ENCODE measurements around the gene RNF166. TPM values are rescaled to one million over a fixed set of nuclear protein-coding genes. Genes with fewer than 3 reads are reported as not detected.

RNF166 gene
- total RNA-seq, 6 experiments from 2014 or later: 10.3 to 18.3 (median 13.2) TPM

GRCh38 chr16:88678224-88678979 is 27.8 kb downstream of the RNF166 start:
- no peak overlapping the region for H3K27ac Mint-ChIP-seq
- no peaks in the 10 kb centered on the region for H3K9me3 Mint-ChIP-seq
- H3K27me3 Mint-ChIP-seq (ENCODE audit: insufficient read depth): peaks cover 9% of the 10 kb centered on the region; the same call in 1 of the 2 replicates
- DNase-seq: no peak
- TF ChIP-seq, protein P1, sequence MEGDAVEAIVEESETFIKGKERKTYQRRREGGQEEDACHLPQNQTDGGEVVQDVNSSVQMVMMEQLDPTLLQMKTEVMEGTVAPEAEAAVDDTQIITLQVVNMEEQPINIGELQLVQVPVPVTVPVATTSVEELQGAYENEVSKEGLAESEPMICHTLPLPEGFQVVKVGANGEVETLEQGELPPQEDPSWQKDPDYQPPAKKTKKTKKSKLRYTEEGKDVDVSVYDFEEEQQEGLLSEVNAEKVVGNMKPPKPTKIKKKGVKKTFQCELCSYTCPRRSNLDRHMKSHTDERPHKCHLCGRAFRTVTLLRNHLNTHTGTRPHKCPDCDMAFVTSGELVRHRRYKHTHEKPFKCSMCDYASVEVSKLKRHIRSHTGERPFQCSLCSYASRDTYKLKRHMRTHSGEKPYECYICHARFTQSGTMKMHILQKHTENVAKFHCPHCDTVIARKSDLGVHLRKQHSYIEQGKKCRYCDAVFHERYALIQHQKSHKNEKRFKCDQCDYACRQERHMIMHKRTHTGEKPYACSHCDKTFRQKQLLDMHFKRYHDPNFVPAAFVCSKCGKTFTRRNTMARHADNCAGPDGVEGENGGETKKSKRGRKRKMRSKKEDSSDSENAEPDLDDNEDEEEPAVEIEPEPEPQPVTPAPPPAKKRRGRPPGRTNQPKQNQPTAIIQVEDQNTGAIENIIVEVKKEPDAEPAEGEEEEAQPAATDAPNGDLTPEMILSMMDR (IDR thresholded peaks at IDR 0.05): no peak
- H3K4me1 Mint-ChIP-seq (ENCODE audit: low read depth): 0 out of 2 replicates have a peak, but pooled peaks cover 8% of the 10 kb centered on the region
- no peaks in the 10 kb centered on the region for H3K36me3 Mint-ChIP-seq (ENCODE audit: low read depth)
- H3K4me3 Mint-ChIP-seq: no peak overlapping the region

GRCh38 chr16:88677721-88678120 is 28.5 kb downstream of the RNF166 start:
- no peaks in the 10 kb centered on the region for H3K9me3 Mint-ChIP-seq
- TF ChIP-seq, protein P1 (IDR thresholded peaks at IDR 0.05): no peak
- no peaks in the 10 kb centered on the region for H3K36me3 Mint-ChIP-seq (ENCODE audit: low read depth)
- peaks cover 9% of the 10 kb centered on the region; the same call in 1 of the 2 replicates for H3K27me3 Mint-ChIP-seq (ENCODE audit: insufficient read depth)
- no peak overlapping the region for H3K4me3 Mint-ChIP-seq
- 0 out of 2 replicates have a peak, but pooled peaks cover 8% of the 10 kb centered on the region for H3K4me1 Mint-ChIP-seq (ENCODE audit: low read depth)
- DNase-seq: no peak
- no peak overlapping the region for H3K27ac Mint-ChIP-seq

- H3K4me3 Mint-ChIP-seq: no peak overlapping the region
- no peak for DNase-seq
- H3K27me3 Mint-ChIP-seq (ENCODE audit: insufficient read depth): 0 out of 2 replicates have a peak, but pooled peaks cover 4% of the 10 kb centered on the region
- H3K4me1 Mint-ChIP-seq (ENCODE audit: low read depth): 0 out of 2 replicates have a peak, but pooled peaks cover 2% of the 10 kb centered on the region
- TF ChIP-seq, protein P1 (IDR thresholded peaks at IDR 0.05): no peak
- H3K27ac Mint-ChIP-seq: no peak overlapping the region
- no peaks in the 10 kb centered on the region for H3K9me3 Mint-ChIP-seq
- H3K36me3 Mint-ChIP-seq (ENCODE audit: low read depth): no peaks in the 10 kb centered on the region
Measured at GRCh38 chr16:88676502-88677242, 29.5 kb downstream of the RNF166 start.

DNA sequence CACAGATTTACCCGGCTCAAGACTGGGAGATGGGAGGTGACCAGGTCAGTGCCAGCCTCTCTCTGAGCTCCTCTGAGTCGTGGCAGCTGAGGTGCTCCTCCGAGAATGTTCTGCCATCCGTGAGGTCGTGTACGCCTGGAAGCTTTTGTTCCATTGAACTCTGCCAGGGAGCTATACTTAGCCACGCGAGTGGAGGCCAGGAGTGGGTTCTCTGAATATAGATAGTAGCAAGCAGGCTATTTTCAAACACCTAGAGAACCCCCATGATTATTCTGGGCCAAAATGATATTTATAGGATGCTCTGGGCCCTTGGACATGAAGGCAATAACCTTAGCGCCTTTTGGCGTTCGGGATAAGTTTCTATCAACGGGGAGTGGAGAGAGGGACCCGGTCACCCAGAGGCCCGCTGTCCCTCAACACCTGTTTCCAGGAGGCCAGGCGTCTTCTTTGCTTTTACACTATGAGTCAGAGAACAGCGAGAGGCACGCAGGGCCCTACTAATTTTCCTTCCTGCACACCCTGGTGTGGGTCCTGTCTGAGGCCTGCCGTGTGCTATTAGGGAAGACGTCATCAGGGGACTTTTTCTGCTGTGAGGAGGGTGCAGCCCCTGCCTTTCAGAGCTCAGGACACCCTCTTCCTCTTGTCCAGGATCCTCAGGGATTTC is 32.4 kb downstream of the RNF166 start:
- H3K27me3 Mint-ChIP-seq (ENCODE audit: insufficient read depth): 0 out of 2 replicates have a peak, but pooled peaks cover 4% of the 10 kb centered on the region
- no peak overlapping the region for H3K27ac Mint-ChIP-seq
- TF ChIP-seq, protein P1 (IDR thresholded peaks at IDR 0.05): no peak
- no peaks in the 10 kb centered on the region for H3K9me3 Mint-ChIP-seq
- H3K4me1 Mint-ChIP-seq (ENCODE audit: low read depth): no peaks in the 10 kb centered on the region
- no peak for DNase-seq
- no peak overlapping the region for H3K4me3 Mint-ChIP-seq
- H3K36me3 Mint-ChIP-seq (ENCODE audit: low read depth): peaks cover under 1% of the 10 kb centered on the region; the same call in 1 of the 2 replicates

GRCh38 chr16:88672776-88673175 is 33.4 kb downstream of the RNF166 start:
- DNase-seq: no peak
- H3K27me3 Mint-ChIP-seq (ENCODE audit: insufficient read depth): 0 out of 2 replicates have a peak, but pooled peaks cover 4% of the 10 kb centered on the region
- H3K4me3 Mint-ChIP-seq: no peak overlapping the region
- TF ChIP-seq, protein P1 (IDR thresholded peaks at IDR 0.05): peak; percentile 34
- peaks cover 7% of the 10 kb centered on the region; the same call in 1 of the 2 replicates for H3K36me3 Mint-ChIP-seq (ENCODE audit: low read depth)
- no peak overlapping the region for H3K27ac Mint-ChIP-seq
- H3K4me1 Mint-ChIP-seq (ENCODE audit: low read depth): no peaks in the 10 kb centered on the region
- no peaks in the 10 kb centered on the region for H3K9me3 Mint-ChIP-seq

Measured in HFFc6 (cell line).